ENCODE measurements around the gene BBS7. TPM values are rescaled to one million over a fixed set of nuclear protein-coding genes. Genes with fewer than 3 reads are reported as not detected.

BBS7 gene, protein sequence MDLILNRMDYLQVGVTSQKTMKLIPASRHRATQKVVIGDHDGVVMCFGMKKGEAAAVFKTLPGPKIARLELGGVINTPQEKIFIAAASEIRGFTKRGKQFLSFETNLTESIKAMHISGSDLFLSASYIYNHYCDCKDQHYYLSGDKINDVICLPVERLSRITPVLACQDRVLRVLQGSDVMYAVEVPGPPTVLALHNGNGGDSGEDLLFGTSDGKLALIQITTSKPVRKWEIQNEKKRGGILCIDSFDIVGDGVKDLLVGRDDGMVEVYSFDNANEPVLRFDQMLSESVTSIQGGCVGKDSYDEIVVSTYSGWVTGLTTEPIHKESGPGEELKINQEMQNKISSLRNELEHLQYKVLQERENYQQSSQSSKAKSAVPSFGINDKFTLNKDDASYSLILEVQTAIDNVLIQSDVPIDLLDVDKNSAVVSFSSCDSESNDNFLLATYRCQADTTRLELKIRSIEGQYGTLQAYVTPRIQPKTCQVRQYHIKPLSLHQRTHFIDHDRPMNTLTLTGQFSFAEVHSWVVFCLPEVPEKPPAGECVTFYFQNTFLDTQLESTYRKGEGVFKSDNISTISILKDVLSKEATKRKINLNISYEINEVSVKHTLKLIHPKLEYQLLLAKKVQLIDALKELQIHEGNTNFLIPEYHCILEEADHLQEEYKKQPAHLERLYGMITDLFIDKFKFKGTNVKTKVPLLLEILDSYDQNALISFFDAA
- total RNA-seq, result 50.3 TPM

DNA sequence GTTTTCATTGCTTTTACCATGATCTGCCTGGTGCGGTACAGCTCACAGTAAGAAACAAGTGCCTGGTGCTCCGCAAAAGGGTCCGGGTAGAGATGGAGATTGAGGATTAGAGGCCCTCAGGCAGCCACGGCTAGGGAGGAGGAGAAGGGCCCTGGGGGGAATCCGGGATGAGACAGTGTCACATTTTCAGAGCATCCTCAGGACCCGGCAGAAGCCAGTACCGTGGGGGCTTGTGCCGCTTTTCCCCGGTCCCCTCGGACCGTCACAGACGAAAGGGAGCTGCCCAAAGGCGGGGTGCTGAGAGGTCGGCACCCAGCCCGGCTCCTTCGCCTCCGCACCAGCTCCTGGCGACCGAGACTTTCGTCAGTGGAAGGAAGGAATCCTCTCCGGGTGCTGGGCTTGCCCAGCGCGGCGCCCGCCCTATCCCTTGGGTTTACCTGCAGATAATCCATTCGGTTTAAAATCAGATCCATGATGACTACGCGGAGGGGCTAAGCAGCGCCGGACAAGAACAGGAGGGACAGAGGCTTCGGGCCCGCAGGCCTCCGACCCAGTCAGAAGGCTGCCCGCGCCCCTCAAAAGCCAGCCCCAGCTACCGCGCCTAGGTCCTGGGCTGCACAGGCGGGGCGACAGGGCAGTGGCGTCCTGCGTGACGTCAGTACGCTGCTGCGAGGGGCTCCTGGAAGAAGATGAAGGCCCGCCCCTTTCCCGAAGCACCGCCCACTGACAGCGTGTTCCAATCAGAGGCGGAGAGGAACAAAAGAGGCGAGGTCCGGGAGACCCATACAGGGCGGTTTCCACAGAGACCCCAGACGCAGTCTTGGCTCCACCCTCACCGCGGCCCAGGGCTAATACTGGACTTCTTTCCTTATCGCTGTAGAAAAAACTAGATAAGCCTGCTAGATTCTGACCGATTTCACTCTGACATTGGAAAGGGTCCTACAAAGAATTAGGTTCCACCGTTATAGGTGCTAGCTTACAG is at the start of gene BBS7:
BBS7 (minus strand) TSS at position 634 of the 982 bp plus-strand sequence; CDS start at position 473, 161 bp downstream.

DNA sequence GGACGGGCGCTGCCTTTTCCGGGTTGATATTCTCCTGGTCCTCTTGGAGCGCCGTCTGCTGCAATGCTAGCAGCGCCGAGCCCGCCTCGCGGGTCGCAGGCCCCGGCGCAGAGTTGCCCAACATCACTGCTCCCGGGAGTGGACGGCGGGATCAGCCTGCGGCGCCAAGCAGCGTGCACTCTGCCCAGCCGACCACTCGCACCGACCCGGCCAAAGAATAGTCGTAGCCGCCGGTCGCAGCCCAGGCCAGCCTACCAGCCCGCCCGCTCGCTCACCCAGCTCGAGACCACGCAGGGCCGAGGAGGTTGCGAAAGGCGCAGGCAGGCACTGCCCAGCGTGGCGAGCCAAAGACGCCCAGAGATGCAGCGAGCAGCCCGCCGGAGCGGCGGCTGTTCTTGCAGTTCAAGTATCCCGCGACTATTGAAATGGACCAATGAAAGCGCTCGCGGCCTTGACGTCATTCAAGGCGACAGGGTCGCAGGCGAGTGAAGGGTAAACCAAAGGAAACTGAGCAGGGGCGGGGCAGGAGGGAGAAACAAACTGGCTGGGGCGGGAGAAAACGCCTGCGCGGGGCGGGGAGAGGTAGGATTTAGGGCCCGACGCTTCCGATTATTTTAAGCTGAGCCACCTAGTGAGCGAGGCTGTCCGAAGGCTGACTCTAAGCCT is 46.6 kb downstream of the BBS7 start, which contains the start of gene CCNA2:
CCNA2 (minus strand) TSS at position 379 of the 666 bp plus-strand sequence; CDS start at position 124, 255 bp downstream.

DNA sequence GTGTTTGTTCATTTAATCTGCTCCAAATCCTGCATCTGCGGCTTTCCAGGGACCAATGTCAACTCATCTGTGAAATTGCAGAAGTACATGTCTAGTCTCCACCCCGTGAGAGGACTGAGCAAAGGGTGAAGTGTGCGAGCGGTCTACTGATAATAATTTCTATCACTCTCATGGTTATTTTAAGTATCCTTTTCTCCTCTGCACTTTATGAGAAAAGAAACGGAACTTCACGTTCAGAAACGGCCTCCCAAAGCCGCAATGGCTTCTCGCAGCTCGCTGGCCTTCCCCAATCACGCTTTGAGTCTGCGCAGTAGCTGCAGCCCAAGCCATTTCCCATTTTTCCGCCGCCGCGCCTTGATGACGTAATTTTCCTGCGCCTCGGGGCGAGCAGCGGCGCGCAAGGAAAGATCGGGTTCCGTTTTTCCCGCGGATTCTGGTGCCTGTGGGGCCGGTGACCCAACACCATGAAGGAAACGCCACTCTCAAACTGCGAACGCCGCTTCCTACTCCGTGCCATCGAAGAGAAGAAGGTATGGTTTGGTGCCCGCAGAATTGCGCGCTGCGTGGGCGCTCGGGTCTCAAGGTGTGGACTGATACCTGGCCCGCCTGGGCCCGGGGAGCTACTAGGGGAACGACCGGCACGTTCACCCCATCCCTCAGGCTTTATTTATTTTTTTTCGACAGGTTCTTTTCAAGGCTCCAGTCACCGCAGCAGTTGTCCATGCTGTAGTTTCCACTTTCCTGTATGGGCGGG is 69.1 kb downstream of the BBS7 start, which contains the start of gene EXOSC9:
EXOSC9 (plus strand) TSS at position 363 of the 754 bp plus-strand sequence; CDS start at position 465, 102 bp downstream.

Other genes starting within 250 kb of the BBS7 start
- 76.4 TPM for gene ANXA5, start 173.5 kb downstream of the BBS7 start, total RNA-seq
- gene SMIM43, start 105.3 kb downstream of the BBS7 start, total RNA-seq, result 8.5 TPM
- 28.4 TPM for gene EXOSC9, start 69.2 kb downstream of the BBS7 start, total RNA-seq
- 13.4 TPM for gene CCNA2, start 46.6 kb downstream of the BBS7 start, total RNA-seq
- gene TRPC3, start 81.6 kb upstream of the BBS7 start, total RNA-seq, result 14.5 TPM

Measured in diencephalon (tissue), 1 donor.